Erythroblast (primary cell): ENCODE data around the gene RSPRY1.

ENCODE experiments used
- GATA1 ChIP-seq: IDR thresholded peaks from 2 replicates; pipeline ENCODE4 v1.6.1; 2011; ENCODE audit warnings: low read depth, mild to moderate bottlenecking, control low read depth, low read length, moderate library complexity
- POLR2A ChIP-seq: IDR thresholded peaks from 2 replicates; pipeline ENCODE4 v1.6.1; 2011; ENCODE audit warnings: mild to moderate bottlenecking, low read length

- TF ChIP-seq POLR2A (no peak), GATA1 (no peak)
These were observed 39.4 kb upstream of the RSPRY1 start for GRCh38 chr16:57146735-57147134.
